MCF 10A (cell line): Measurements from ENCODE around the gene GSE1. TPM values are rescaled to one million over a fixed set of nuclear protein-coding genes. Genes with fewer than 3 reads are reported as not detected.

Source experiments
- BruUV-seq: library from RNA; stranded (reverse); fragments of 400-500 nt; replicated peaks from 2 replicates; lab custom pipeline; 2021; lab: Mats Ljungman, UMichigan
- CTCF ChIA-PET: fragments of 300-600 bp; sonication (Branson Sonifier 250); formaldehyde crosslinking; extraction: SDS; loops from one replicate; lab custom pipeline; 2021; ENCODE audit warnings: antibody characterized with exemption, inconsistent platforms; lab: Yijun Ruan, JAX
- POLR2A ChIA-PET: fragments of 300-600, 350-650 bp; sonication (Branson Sonifier 250); formaldehyde crosslinking; extraction: SDS; loops from one replicate; lab custom pipeline; 2020; ENCODE audit warnings: antibody characterized with exemption, inconsistent platforms; lab: Yijun Ruan, JAX
- DNase-seq: peaks from one replicate; pipeline ENCODE4 v3.0.0-alpha.2; 2018; ENCODE audit not compliant: unreplicated experiment
- H3K27ac Mint-ChIP-seq: one replicate; pipeline ENCODE4 v1.8.0; 2022; ENCODE audit warnings: mild to moderate bottlenecking, low read depth, mixed read lengths; ENCODE audit not compliant: unreplicated experiment
- H3K27me3 Mint-ChIP-seq: one replicate; pipeline ENCODE4 v1.8.0; 2022; ENCODE audit warnings: mixed read lengths; ENCODE audit not compliant: insufficient read depth, unreplicated experiment
- H3K36me3 Mint-ChIP-seq: one replicate; pipeline ENCODE4 v1.8.0; 2022; ENCODE audit warnings: mild to moderate bottlenecking, moderate library complexity, mixed read lengths; ENCODE audit not compliant: insufficient read depth, unreplicated experiment
- H3K4me1 Mint-ChIP-seq: one replicate; pipeline ENCODE4 v1.8.0; 2022; ENCODE audit warnings: mixed read lengths; ENCODE audit not compliant: insufficient read depth, unreplicated experiment
- H3K4me3 Mint-ChIP-seq: one replicate; pipeline ENCODE4 v1.8.0; 2022; ENCODE audit warnings: mild to moderate bottlenecking, moderate library complexity, mixed read lengths; ENCODE audit not compliant: unreplicated experiment
- H3K9me3 Mint-ChIP-seq: one replicate; pipeline ENCODE4 v1.8.0; 2022; ENCODE audit warnings: mixed read lengths; ENCODE audit not compliant: unreplicated experiment
- intact Hi-C: fragments of 100-400 bp; cut with micrococcal nuclease; formaldehyde crosslinking; loops from 2 replicates; pipeline ENCODE4 v1.14.1; 2022
- total RNA-seq: library from RNA; stranded (reverse); gene quantifications from 2 replicates; pipeline ENCODE4 v1.2.3, GENCODE V29; 2022
- TF ChIP-seq, protein P1 (sequence below): fragments of 200-600 bp; IDR thresholded peaks from one replicate; pipeline ENCODE4 v1.8.0; 2022; ENCODE audit warnings: antibody characterized with exemption, mild to moderate bottlenecking; ENCODE audit not compliant: unreplicated experiment

GSE1 gene
- total RNA-seq, 1 experiment from 2014 or later, result 52.9 TPM

DNA sequence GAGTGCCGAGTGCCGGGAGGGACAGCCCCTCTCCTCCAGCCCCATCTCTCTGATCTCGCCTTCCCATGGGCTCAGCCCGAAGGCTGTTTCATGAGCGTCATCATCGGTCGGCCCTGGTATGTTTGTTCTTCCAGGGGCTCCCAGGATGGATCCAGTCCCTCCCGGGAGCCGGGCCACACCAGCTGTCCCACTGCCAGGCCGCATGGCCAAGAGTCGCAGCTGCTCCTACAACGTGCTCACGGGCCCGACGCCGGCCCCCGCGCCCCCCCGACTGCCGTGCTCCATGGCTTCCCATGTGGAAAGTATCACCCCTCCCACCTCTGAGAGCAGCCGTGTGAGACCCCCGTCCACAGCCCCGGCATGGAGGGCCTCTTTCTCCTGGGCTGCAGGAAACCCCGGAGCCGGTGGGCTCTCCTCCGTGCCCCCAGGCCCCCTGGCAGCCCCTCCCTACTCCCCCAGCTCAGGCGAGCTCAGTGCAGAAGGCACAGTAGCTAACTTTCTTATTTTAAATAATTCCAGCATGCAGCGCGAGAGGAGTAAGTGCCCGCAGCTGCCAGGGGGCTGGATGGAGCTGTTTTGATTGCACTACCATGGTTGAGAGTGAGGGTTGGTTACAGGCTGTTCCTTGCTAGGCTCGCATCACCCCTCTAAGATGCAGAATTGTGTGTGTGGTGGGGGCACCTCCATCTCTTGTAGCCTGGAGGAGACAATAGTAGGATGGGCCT, 26.6 kb upstream of the GSE1 start:
- TF ChIP-seq, protein P1, sequence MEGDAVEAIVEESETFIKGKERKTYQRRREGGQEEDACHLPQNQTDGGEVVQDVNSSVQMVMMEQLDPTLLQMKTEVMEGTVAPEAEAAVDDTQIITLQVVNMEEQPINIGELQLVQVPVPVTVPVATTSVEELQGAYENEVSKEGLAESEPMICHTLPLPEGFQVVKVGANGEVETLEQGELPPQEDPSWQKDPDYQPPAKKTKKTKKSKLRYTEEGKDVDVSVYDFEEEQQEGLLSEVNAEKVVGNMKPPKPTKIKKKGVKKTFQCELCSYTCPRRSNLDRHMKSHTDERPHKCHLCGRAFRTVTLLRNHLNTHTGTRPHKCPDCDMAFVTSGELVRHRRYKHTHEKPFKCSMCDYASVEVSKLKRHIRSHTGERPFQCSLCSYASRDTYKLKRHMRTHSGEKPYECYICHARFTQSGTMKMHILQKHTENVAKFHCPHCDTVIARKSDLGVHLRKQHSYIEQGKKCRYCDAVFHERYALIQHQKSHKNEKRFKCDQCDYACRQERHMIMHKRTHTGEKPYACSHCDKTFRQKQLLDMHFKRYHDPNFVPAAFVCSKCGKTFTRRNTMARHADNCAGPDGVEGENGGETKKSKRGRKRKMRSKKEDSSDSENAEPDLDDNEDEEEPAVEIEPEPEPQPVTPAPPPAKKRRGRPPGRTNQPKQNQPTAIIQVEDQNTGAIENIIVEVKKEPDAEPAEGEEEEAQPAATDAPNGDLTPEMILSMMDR, result no peak
- CTCF ChIA-PET, result no interaction called here

DNA sequence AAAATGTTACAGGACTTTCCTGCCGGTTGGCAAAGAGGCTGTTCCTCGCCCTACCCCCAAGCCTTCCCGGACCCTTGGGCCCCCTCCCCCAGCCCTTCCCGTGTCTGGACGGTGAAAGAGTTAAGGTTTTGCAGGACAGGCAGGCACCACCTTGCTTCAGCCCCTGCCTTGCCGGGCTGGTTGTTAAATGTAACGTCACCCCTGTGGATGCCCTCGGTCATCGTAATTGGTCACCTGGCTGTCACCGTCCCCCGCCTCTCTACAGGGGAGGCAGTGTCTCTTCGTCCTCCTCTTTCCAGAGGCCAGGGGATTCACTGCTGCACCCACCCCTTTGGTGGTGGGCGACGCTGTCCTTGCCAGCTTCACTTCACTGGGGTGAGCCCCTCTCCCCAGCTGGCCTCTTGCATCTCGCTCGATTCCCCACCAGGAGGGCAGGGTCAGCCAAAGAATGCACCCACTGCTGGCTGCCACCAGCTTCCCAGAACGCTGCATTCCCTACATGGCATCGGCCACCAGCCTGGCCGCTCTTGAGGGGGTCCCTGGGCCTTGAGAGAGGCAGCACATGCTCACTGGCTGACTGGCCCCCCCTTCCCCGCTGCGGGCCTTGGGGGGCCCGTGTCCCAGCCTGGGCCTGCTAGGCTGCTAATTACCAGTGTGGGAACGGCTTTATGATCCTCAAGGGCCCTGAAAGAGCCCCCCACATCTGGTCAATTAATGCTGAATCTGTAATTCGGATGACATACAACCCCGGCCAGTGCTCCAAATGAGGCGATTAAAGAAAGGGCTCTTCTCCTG, 25.2 kb upstream of the GSE1 start:
- H3K36me3 Mint-ChIP-seq, result peaks cover 11% of the 10 kb centered on the region
- DNase-seq, result no peak
- no peak overlapping the region for H3K4me3 Mint-ChIP-seq
- POLR2A ChIA-PET, result no interaction called here
- no peaks in the 10 kb centered on the region for H3K4me1 Mint-ChIP-seq
- TF ChIP-seq, protein P1, result no peak
- intact Hi-C loops, result no loop called here
- no peaks in the 10 kb centered on the region for H3K9me3 Mint-ChIP-seq
- no peaks in the 10 kb centered on the region for H3K27me3 Mint-ChIP-seq
- no peak overlapping the region for H3K27ac Mint-ChIP-seq
- BruUV-seq, result no TSS peak
- CTCF ChIA-PET, result interaction anchor here (0.7 kb wide), 1 partner anchor 1476 kb away, joined by 4 read pairs; no protein-coding TSS in a partner anchor

More for the DNA sequence above, 26.6 kb upstream of the GSE1 start:
- Mint-ChIP-seq H3K4me1 (no peaks in the 10 kb centered on the region), H3K4me3 (no peak overlapping the region), H3K27me3 (no peaks in the 10 kb centered on the region), H3K9me3 (no peaks in the 10 kb centered on the region), H3K27ac (no peak overlapping the region), H3K36me3 (peaks cover 11% of the 10 kb centered on the region)
- DNase-seq, result no peak
- intact Hi-C loops, result no loop called here
- no TSS peak for BruUV-seq
- POLR2A ChIA-PET, result no interaction called here

DNA sequence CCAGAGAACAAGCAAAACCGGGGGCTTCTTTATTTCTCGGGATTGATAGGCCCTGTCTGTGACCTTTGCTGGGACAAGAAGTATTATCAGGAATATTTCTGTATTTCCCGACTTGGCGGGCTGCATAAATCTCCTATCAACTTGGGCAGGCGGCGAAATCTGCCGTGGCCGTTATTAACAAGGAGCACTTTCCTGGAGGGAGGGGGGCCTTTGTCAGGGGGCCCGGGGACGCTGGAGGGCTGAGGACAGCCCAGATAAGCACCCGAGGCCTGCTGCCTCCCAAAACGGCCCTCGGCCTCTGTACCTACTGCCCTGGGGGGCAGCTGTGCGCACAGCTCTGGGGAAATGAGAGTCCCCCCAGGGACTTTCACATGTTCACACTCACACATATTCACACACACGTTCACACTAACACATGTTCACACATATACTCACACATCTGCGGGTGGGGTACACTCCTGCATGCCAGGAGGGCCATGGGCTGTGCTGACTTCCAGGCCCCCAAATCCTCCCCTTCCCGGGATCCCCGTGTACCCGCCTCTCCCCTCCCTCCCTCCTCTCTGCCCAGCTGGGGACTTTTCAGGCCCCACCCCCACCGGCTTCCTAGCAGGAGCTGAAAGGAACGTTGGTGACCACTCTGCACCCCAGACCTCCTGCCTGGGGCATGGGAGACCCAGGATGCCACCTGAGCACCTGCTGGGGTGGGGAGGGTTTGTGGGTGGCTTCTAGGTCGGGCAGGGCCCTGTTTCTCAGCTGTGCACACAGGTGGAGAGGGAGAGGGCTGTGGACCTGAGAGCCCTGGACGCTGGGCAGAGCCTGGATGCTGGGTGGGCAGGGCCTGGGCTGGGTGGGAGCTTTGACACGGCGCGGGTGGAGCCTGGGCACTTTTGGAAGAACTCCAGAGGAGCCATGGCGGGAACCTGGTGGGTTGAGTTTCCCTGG, 24.3 kb upstream of the GSE1 start:
- POLR2A ChIA-PET, result interaction anchor here (0.6 kb wide), 1 partner anchor 197 kb away, joined by 4 read pairs; no protein-coding TSS in a partner anchor
- intact Hi-C loops, result no loop called here
- TF ChIP-seq, protein P1, result no peak
- no peaks in the 10 kb centered on the region for H3K4me1 Mint-ChIP-seq
- H3K4me3 Mint-ChIP-seq, result no peak overlapping the region
- CTCF ChIA-PET, result interaction anchor here (0.6 kb wide), 2 partner anchors 20 to 297 kb away, joined by 3 read pairs; no protein-coding TSS in a partner anchor
- no peaks in the 10 kb centered on the region for H3K27me3 Mint-ChIP-seq
- BruUV-seq, result no TSS peak
- no peaks in the 10 kb centered on the region for H3K9me3 Mint-ChIP-seq
- peaks cover 11% of the 10 kb centered on the region for H3K36me3 Mint-ChIP-seq
- no peak overlapping the region for H3K27ac Mint-ChIP-seq
- DNase-seq, result no peak
